Endothelial cell of umbilical vein (primary cell): Measurements from ENCODE around the gene ARMC8. TPM values are rescaled to one million over a fixed set of nuclear protein-coding genes. Genes with fewer than 3 reads are reported as not detected.

Source experiments
- BruUV-seq: library from RNA; stranded (reverse); fragments of 400-500 nt; replicated peaks from 2 replicates; lab custom pipeline; 2021; lab: Mats Ljungman, UMichigan
- CTCF ChIA-PET: fragments of 300-600, 350-600 bp; sonication (Branson Sonifier 250); formaldehyde crosslinking; loops from one replicate; lab custom pipeline; 2021; ENCODE audit warnings: antibody characterized with exemption, inconsistent platforms; lab: Charles Lee
- POLR2A ChIA-PET: fragments of 300-600, 350-600 bp; sonication (Branson Sonifier 250); formaldehyde crosslinking; loops from one replicate; lab custom pipeline; 2021; ENCODE audit warnings: antibody characterized with exemption, inconsistent platforms; lab: Charles Lee
- DNase-seq: peaks from one replicate; pipeline ENCODE4 v3.0.0-alpha.2; 2011; ENCODE audit warnings: low read depth, low spot score
- FAIRE-seq: peaks from 2 replicates; lab custom pipeline; 2011; peaks lifted over from hg19 to GRCh38; lab: Jason Lieb, UNC
- H2AFZ ChIP-seq: 2 replicates; pipeline ENCODE4 v1.6.0; 2012; ENCODE audit warnings: low read depth, low read length, control low read depth, inconsistent platforms
- H3K27ac ChIP-seq: 2 replicates; pipeline ENCODE4 v1.5.1; 2011; ENCODE audit warnings: low read depth, mild to moderate bottlenecking, control low read depth, low read length, moderate library complexity; ENCODE audit not compliant: insufficient read depth
- H3K27me3 ChIP-seq, 2 experiments: 2 replicates each; pipeline versions ENCODE4 v1.6.0 to v1.6.1; 2011; ENCODE audit warnings: low read length in 2 of 2, mixed read lengths in 1 of 2; ENCODE audit not compliant: control insufficient read depth in 2 of 2, insufficient read depth in 2 of 2
- H3K36me3 ChIP-seq, 2 experiments: 2 replicates in 1 of 2; 3 replicates in 1 of 2; pipeline ENCODE4 v1.5.1; 2011; ENCODE audit warnings: low read length in 2 of 2, mild to moderate bottlenecking in 1 of 2, moderate library complexity in 1 of 2; ENCODE audit not compliant: control insufficient read depth in 2 of 2, insufficient read depth in 2 of 2; ENCODE audit errors: extremely low read depth in 1 of 2
- H3K4me1 ChIP-seq: 3 replicates; pipeline ENCODE4 v1.5.1; 2011; ENCODE audit warnings: mild to moderate bottlenecking, low read length; ENCODE audit not compliant: control insufficient read depth, insufficient read depth; ENCODE audit errors: extremely low read depth
- H3K4me2 ChIP-seq: 2 replicates; pipeline ENCODE4 v1.6.1; 2011; ENCODE audit warnings: low read length, control low read depth, mixed read lengths; ENCODE audit not compliant: insufficient read depth
- H3K4me3 ChIP-seq, 3 experiments: fragments of 200-600 bp in 1 of 3; sonication (generic), shearing (Covaris generic) in 1 of 3; replicated peaks in 1 of 3; 2 replicates each; pipeline ENCODE4 v1.5.1; 2011 to 2016; ENCODE audit warnings: control low read depth in 3 of 3, low read length in 3 of 3, mild to moderate bottlenecking in 2 of 3, inconsistent platforms in 1 of 3, low read depth in 1 of 3, moderate library complexity in 1 of 3; ENCODE audit not compliant: insufficient read depth in 1 of 3
- H3K79me2 ChIP-seq: 2 replicates; pipeline ENCODE4 v1.6.0; 2012; ENCODE audit warnings: low read length, inconsistent platforms; ENCODE audit not compliant: control insufficient read depth, insufficient read depth
- H3K9ac ChIP-seq: replicated peaks from 2 replicates; pipeline ENCODE3; 2011; ENCODE audit warnings: low read length, control low read depth; ENCODE audit not compliant: insufficient read depth; ENCODE audit errors: extremely low read depth
- H3K9me1 ChIP-seq: replicated peaks from 3 replicates; pipeline ENCODE4 v1.6.0; 2011; ENCODE audit warnings: mild to moderate bottlenecking, low read length; ENCODE audit not compliant: control insufficient read depth, insufficient read depth; ENCODE audit errors: extremely low read depth
- H3K9me3 ChIP-seq: replicated peaks from 2 replicates; pipeline ENCODE4 v1.5.1; 2012; ENCODE audit warnings: low read length, inconsistent platforms; ENCODE audit not compliant: control insufficient read depth, insufficient read depth
- H4K20me1 ChIP-seq: replicated peaks from 2 replicates; pipeline ENCODE3; 2011; ENCODE audit warnings: mild to moderate bottlenecking, low read length; ENCODE audit not compliant: control insufficient read depth, insufficient read depth; ENCODE audit errors: extremely low read depth
- EZH2 ChIP-seq: IDR thresholded peaks from 2 replicates; pipeline ENCODE4 v1.6.1; 2012; ENCODE audit warnings: borderline replicate concordance, low read depth, mild to moderate bottlenecking, moderate library complexity, low read length, inconsistent platforms; ENCODE audit not compliant: severe bottlenecking
- FOS ChIP-seq: IDR thresholded peaks from 2 replicates; pipeline ENCODE4 v1.6.1; 2011; ENCODE audit warnings: mild to moderate bottlenecking, low read length, moderate library complexity, borderline replicate concordance; ENCODE audit not compliant: insufficient read depth
- GATA2 ChIP-seq: IDR thresholded peaks from 2 replicates; pipeline ENCODE4 v1.7.0; 2011; ENCODE audit warnings: low read depth, mild to moderate bottlenecking, moderate library complexity, mixed read lengths, low read length; ENCODE audit not compliant: insufficient read length, insufficient read depth
- JUN ChIP-seq: IDR thresholded peaks from 2 replicates; pipeline ENCODE4 v1.6.1; 2011; ENCODE audit warnings: borderline replicate concordance, low read depth; ENCODE audit not compliant: insufficient read length, insufficient read depth
- MYC ChIP-seq: IDR thresholded peaks from one replicate; pipeline ENCODE4 v1.6.1; 2011; ENCODE audit warnings: mild to moderate bottlenecking, low read depth, low read length
- POLR2A ChIP-seq: IDR thresholded peaks from 2 replicates; pipeline ENCODE4 v1.6.1; 2012; ENCODE audit warnings: low read depth, mild to moderate bottlenecking, control low read depth, low read length
- POLR2AphosphoS5 ChIP-seq: IDR thresholded peaks from 2 replicates; pipeline ENCODE4 v1.6.1; 2012; ENCODE audit warnings: low read depth, mild to moderate bottlenecking, control low read depth, low read length, moderate library complexity; ENCODE audit not compliant: insufficient read depth
- dilution Hi-C: fragments of 300-500 bp; cut with MboI; formaldehyde crosslinking; loops from one replicate; pipeline ENCODE4 v1.15.0; 2019; ENCODE audit warnings: low sequenced_read_pairs; ENCODE audit not compliant: extremely low pct_ligation_motif_present
- intact Hi-C: fragments of 100-400 bp; cut with micrococcal nuclease; formaldehyde crosslinking; loops from one replicate; pipeline ENCODE4 v1.10.0; 2022
- polyA plus RNA-seq, 4 experiments: library from polyadenylated mRNA; depleted of rRNA in 3 of 4; stranded (reverse) in 3 of 4; unstranded in 1 of 4; fragments of >200 nt; gene quantifications; 2 replicates each; pipeline versions ENCODE4 v1.2.1 to v1.2.3, GENCODE V29; 2011 to 2012; ENCODE audit warnings: missing spikeins in 1 of 4
- total RNA-seq: library from RNA; stranded (reverse); gene quantifications from 2 replicates; pipeline ENCODE4 v1.2.3, GENCODE V29; 2021
- TF ChIP-seq, protein P1 (sequence below): IDR thresholded peaks from 2 replicates; pipeline ENCODE4 v1.6.1; 2011; ENCODE audit not compliant: insufficient read depth, insufficient read length
- TF ChIP-seq, protein P2 (sequence below), 2 donors: IDR thresholded peaks; 1 replicate in 1 of 2; 2 replicates in 1 of 2; pipeline ENCODE4 v1.5.1; 2011; ENCODE audit warnings: low read length in 2 of 2, mild to moderate bottlenecking in 2 of 2, moderate library complexity in 2 of 2, control low read depth in 1 of 2, inconsistent platforms in 1 of 2, low read depth in 1 of 2; ENCODE audit not compliant: insufficient read depth in 1 of 2; ENCODE audit errors: extremely low read depth in 1 of 2

The ARMC8 gene
- total and polyA plus RNA-seq, 2 donors (not counting 3 experiments of a cell fraction or from before 2014, with no cell fraction given): 39.6 to 46.0 TPM

DNA sequence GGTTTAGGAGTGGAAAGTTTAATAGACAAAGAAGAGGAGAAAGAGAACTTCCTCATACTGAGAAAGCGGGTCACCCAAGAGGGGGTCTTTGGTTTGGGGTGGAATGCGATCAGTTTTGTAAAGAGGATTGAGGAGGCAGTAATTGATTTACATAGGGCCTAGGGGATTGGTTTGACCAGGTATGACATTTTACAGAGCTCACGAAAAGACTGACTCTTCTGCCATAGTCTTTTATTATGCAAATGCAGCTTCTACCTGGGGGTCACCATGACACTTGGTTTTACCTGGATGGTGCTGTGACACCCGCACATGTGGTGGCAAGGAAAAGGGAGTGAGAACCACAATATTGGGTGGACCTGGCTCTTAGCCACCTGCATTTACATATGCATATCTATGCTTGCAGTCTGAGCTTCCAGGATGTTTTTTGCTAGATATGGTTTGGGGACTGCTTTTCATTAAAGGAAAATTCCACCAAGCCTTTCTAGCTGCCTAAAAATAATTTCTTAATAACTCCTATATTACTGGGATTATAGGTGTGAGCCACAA lies 149.4 kb downstream of the ARMC8 start:
- H3K36me3 ChIP-seq: no peaks in the 10 kb centered on the region
- no peaks in the 10 kb centered on the region for H4K20me1 ChIP-seq
- H3K27ac ChIP-seq: no peak overlapping the region
- no peak overlapping the region for H3K4me3 ChIP-seq
- H3K4me1 ChIP-seq: no peaks in the 10 kb centered on the region
- no peak overlapping the region for H3K9ac ChIP-seq
- H3K9me3 ChIP-seq: no peaks in the 10 kb centered on the region
- dilution Hi-C loops (no loop called here), intact Hi-C loops (loop anchor here (10.0 kb wide), 1 partner anchor 258 kb away; the partner anchor contains the start of gene CEP70)
- no peak for FAIRE-seq
- H3K9me1 ChIP-seq: no peaks in the 10 kb centered on the region
- H3K4me2 ChIP-seq: no peak overlapping the region
- ChIA-PET CTCF (interaction anchor here (1.8 to 2.2 kb wide), 3 partner anchors 11 to 30 kb away, joined by 4 to 7 read pairs (median 4); partner anchors contain the start of gene MRAS), POLR2A (interaction anchor here (0.6 kb wide), 1 partner anchor 769 kb away, joined by 9 read pairs; no protein-coding TSS in a partner anchor)
- no peak for TF ChIP-seq FOS
- no peak for TF ChIP-seq JUN
- no peak for TF ChIP-seq GATA2
- TF ChIP-seq, protein P1, sequence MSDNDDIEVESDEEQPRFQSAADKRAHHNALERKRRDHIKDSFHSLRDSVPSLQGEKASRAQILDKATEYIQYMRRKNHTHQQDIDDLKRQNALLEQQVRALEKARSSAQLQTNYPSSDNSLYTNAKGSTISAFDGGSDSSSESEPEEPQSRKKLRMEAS: no peak
- TF ChIP-seq POLR2A: no peak
- TF ChIP-seq MYC: no peak
- TF ChIP-seq EZH2: no peak
- TF ChIP-seq, protein P2, sequence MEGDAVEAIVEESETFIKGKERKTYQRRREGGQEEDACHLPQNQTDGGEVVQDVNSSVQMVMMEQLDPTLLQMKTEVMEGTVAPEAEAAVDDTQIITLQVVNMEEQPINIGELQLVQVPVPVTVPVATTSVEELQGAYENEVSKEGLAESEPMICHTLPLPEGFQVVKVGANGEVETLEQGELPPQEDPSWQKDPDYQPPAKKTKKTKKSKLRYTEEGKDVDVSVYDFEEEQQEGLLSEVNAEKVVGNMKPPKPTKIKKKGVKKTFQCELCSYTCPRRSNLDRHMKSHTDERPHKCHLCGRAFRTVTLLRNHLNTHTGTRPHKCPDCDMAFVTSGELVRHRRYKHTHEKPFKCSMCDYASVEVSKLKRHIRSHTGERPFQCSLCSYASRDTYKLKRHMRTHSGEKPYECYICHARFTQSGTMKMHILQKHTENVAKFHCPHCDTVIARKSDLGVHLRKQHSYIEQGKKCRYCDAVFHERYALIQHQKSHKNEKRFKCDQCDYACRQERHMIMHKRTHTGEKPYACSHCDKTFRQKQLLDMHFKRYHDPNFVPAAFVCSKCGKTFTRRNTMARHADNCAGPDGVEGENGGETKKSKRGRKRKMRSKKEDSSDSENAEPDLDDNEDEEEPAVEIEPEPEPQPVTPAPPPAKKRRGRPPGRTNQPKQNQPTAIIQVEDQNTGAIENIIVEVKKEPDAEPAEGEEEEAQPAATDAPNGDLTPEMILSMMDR (IDR thresholded peaks at IDR 0.05; ENCODE audit: extremely low read depth in 1 of 2, insufficient read depth in 1 of 2, low read depth in 1 of 2, low read length in 2 of 2): no peak
- no peak for TF ChIP-seq POLR2AphosphoS5
- H3K79me2 ChIP-seq: no peaks in the 10 kb centered on the region
- no peak for DNase-seq
- no peak overlapping the region for H2AFZ ChIP-seq
- BruUV-seq: no TSS peak
- H3K27me3 ChIP-seq: peaks cover 6 to 11% of the 10 kb centered on the region in 2 experiments
